Measurements from ENCODE around the gene MRPS33.
"Not testable (repeated sequence)": the region's sequence is repeated elsewhere in the genome, so short reads cannot be mapped to it uniquely, and the experiment has no call there.

MRPS33 gene

DNA sequence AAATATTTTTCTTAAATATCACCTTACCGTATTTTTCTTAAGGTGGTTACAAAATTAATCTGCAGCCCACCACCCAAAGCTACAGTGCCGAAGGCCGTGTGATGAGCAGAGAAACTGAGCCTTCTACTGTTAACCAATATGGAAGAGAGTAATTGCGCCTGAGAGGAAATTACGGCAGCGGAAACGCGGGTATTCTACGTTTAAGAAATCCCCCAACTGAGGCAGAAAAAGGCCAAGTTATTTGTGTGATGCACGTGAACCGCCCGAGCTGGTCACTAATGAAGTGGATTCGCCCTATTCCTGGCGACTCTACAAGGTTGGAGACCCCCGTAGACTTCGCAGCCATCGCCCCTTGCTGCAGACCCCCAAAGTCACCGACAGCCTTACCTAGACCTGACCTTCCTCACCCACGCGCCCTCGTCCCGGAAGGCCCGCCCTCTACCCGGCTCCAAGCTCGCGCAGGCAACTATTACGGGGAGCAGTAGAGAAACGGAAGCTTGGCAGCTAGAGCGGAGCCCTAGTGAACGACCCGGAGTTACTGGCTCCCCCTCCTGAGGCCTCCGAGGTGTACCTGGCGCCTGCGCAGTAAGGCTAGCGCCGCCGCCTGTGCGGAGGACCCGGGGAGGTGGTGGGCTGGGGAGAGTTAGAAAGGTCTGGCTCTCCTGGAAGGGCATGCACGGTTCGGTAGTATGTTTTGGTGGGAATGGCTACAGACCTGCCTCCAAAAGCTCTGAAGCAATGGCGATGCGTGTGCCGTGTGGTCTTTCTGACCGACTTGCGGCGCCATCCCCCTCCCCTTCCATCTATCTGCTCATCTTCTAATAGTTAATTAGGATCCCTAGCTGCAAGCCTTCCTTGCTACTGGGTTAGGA lies at the start of gene MRPS33:
Gene MRPS33, minus strand, starts transcription at position 429 of the 872 bp plus-strand sequence. CDS start 4,319 bp downstream, outside the sequence.
- peak; percentile 70 for DNase-seq

DNA sequence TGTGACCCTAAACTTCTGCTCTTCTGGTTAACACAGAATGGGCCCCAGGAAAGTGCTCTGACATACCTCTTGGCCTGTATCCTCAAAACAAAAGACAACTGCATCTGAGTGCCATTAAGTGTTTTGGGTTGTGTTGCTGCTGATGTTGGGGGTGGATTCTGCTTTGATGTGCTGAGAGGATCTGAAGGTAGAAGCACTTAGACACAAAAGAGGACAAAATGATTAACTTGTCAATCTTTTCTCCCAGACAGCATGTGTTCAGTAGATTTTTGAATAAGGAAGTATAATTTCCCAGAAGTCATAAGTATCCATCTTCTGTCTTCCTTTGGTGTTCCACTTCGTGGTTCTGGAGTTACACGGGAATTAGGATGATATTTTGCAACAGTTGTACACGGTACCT lies 43.0 kb upstream of the MRPS33 start:
- DNase-seq, result no peak

DNA sequence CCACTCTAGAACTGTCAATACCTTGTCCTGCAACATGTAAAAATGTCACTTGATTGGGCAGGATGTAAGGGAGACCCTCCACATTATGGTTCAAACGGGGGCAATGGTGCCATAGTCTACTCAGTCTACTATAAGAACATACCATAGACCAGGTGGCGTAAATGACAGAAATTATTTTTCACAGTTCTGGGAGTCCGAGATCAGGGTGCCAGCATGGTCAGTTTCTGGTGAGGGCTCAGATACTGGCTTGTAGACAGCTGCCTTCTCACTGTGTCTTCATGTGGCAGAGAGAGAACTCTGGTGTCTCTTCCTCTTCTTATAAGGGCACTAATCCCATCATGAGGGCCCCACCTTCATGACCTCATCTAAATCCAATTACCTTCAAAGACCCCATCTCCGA lies 40.4 kb upstream of the MRPS33 start:
- DNase-seq, result no peak

DNA sequence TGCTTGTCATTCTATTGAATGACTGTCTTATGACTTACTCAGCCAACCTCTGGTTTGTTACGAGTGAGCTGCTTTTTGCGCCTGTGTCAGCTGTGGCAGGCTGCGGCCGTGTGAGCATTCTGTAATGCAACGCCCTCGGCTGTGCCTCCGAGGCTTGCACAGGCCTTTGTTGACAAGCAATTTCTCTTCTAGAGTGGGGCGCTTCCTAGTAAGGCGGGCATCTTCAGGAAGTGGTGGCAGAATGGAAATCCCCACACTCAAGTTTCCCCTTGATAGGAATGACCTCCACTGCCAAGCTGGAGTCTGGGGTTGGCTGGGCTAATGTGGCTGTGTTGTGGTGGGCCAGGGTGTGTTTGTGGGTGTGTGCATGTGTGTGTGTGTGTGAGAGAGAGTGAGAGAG lies 38.9 kb upstream of the MRPS33 start:
- no peak for DNase-seq

DNA sequence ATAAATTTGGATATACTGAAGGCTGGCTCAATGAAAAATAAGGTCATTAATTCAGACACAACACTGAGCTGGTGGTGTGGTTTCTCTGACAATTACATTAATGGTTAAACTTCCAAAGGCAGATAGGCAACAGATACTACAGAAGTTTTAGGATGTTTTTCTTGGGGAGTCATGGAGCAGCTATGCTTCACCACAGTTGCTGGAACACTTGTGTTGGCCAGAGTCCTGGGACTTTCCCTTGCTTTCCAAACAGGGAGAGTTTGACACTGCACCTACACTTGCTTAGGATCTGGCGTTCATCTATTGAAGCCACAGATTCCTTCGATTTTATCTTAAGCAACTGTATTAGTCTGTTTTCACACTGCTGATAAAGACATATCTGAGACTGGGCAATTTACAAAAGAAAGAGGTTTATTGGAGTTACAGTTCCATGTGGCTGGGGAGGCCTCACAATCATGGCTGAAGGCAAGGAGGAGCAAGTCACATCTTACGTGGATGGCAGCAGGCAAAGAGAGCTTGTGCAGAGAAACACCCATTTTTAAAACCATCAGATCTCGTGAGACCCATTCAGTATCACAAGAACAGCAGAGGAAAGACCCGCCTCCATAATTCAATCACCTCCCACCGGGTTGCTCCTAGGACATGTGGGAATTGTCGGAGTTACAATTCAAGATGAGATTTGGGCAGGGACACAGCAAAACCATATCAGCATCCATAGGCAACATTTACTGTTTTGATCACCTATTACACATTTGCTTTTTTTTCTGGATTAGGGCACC lies 31.3 kb upstream of the MRPS33 start:
- DNase-seq, result no peak

DNA sequence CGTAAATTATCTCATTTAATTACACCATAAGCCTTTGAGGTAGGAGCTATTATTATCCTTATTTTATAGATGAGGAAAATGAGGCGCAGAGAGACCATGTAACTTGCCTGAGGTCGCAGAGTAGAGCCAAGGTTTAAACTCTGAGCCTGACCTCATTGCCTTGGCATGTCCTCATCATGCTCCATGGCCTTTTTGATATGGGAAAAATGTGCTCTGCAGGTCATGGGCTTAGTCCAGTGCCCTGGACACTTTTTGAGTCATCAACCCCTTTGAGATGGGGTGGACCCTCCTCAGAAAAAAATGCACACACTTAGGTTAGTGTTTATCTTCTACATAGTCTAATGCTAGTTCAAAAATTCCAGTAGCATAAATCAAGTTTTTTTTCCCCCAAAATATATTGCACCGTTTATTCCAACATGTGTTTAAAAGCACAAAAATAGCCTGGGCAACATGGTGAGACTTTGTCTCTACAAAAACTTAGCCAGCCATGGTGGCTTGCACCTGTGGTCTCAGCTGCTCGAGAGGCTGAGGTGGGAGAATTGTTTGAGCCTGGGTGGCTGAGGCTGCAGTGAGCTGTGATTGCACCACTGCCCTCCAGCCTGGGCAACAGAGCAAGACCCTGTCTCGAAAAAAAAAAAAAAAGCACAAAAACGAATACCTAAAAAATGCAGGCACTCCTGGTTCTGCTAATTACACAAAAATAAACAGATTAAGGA lies 30.5 kb upstream of the MRPS33 start:
- no peak for DNase-seq

DNA sequence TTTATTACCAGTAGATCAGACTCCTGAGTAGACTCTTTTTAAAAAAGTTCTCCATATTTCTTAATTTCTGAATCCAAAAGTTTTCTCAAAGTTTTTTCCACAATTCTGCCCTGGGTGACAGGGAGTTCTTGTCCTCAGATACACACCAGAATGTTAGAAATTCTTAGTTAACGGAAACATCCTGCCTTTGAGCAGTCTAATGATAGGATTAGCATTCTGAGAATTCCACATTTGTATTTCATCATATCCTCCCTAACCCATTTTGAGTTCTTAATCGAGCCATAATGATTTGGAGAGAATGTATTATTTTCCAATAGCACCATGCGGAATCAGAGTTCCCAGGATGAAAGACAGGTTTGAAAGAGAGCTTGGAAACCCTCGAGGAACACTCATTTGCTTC lies 28.9 kb upstream of the MRPS33 start:
- no peak for DNase-seq

DNA sequence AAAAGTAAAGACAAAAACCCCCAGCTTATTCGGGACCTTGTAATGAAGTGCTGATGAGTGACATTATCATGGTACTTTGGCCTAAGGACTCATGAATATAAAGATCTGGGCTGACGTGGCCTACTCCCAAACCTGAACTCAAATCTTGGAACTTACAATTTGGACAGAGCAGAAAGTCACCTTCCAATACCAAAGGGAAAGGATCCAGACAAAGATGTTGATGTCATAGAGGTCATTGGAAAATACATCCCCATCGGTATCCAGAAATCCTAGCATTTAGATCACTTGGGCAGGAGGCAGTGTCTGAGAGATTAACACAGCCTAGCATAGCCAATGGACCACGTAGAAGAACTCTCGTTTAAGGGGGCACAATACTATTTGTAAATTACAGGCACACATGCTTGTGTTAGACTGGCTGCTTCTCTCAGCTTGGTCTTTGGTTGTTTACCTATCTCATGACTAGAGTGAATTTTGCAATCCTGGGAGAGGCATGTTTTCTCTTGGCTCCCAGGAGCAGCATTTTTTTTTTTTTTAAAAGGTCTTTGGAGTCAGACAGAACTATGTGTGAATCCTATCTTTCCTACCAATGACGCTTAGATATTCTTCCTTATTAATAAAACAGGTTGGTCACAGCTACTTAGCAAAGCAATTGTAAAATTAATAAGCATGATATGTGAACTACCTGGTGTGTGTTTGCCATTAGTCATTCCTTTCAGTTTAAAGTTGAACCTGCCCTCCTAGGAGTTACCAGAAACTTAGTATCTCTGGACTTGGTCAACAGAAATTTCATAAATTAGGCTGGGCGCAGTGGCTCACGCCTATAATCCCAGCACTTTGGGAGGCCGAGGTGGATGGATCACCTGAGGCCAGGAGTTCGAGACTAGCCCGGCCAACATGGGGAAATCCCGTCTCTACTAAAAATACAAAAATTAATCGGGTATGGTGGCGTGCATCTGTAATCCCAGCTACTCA lies 27.8 kb upstream of the MRPS33 start:
- no peak for DNase-seq

DNA sequence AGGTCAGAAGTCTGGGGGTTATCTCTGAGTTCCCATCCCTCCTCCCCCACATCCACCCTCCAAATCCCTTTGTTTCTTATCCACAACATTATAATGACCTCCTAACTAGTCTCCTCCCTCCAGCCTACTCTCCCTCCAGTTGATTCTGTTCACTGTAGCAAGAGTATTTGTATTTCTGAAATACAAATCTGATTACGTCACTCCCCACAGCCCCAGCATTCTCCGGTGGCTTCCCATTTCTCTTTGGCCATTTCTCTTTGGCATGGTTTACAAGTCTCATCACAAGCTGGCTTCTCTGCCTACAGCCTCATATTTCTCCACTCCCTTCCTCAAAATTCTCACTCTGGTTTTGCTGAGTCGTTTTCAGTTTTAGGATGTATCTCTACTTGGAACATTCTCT lies 24.6 kb upstream of the MRPS33 start:
- no peak for DNase-seq

DNA sequence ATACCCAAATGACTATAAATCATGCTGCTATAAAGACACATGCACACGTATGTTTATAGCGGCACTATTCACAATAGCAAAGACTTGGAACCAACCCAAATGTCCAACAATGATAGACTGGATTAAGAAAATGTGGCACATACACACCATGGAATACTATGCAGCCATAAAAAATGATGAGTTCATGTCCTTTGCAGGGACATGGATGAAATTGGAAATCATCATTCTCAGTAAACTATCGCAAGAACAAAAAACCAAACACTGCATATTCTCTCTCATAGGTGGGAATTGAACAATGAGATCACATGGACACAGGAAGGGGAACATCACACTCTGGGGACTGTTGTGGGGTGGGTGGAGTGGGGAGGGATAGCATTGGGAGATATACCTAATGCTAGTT lies 23.3 kb upstream of the MRPS33 start:
- DNase-seq, result not testable (repeated sequence)

DNA sequence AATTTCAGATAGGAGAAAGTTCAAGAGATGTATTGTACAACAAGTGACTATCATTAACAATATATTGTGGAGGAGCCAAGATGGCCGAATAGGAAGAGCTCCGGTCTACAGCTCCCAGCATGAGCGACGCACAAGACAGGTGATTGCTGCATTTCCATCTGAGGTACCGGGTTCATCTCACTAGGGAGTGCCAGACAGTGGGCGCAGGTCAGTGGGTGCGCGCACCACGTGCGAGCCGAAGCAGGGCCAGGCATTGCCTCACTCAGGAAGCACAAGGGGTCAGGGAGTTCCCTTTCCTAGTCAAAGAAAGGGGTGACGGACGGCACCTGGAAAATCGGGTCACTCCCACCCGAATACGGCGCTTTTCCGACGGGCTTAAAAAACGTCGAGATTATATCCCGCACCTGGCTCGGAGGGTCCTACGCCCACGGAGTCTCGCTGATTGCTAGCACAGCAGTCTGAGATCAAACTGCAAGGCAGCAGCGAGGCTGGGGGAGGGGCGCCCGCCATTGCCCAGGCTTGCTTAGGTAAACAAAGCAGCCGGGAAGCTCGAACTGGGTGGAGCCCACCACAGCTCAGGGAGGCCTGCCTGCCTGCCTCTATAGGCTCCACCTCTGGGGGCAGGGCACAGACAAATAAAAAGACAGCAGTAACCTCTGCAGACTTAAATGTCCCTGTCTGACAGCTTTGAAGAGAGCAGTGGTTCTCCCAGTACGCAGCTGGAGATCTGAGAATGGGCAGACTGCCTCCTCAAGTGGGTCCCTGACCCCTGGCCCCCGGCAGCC lies 18.0 kb upstream of the MRPS33 start:
- DNase-seq, result not testable (repeated sequence)

DNA sequence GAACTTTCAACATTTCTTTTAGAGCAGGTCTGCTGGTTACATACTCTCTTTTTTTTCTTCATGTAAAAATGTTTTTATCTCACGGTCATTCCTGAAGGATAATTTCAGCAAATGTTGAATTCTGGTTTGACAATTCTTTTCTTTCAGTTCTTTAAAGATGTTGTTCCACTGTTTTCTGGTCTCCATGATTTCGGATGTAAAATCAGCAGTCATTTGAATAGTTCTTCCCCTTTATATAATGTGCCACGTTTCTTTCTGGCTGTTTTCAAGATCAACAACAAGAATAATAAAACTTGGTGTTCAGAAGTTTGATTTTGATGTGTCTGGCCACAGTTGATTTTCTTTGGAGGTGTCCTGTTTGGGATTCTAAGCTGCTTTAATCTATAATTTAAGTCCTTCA lies 14.0 kb upstream of the MRPS33 start:
- no peak for DNase-seq

DNA sequence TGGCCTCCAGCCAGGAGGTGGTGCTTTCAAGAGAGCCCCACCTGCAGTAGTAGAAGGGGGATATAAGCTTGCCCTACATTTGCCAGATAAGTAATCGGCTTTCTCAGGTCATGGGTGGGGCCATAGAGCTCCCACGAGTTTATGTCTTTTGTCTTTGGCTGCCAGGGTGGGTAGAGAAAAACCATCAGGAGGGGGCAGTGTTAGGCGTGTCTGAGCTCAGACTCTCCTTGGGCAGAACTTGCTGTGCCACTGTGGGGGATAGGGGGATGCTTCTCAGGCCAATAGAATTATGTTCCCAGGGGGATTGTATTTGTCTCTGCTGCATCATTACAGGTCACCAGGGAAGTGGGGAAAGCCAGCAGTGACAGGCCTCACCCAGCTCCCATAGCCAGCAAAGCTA lies 12.3 kb upstream of the MRPS33 start:
- DNase-seq, result no peak

DNA sequence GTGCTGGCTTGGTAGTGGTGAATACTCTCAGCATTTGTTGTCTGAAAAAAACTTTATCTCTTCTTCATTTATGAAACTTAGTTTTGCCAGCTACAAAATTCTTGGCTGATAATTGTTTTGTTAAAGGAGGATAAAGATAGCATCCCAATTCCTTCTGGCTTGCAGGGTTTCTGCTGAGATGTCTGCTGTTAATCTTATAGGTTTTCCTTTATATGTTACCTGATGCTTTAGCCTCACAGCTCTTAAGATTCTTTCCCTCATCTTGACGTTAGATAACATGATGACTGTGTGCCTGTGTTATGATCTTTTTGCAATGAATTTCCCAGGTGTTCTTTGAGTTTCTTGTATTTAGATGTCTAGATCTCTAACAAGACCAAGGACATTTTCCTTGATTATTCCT lies 9.9 kb upstream of the MRPS33 start:
- DNase-seq, result no peak

DNA sequence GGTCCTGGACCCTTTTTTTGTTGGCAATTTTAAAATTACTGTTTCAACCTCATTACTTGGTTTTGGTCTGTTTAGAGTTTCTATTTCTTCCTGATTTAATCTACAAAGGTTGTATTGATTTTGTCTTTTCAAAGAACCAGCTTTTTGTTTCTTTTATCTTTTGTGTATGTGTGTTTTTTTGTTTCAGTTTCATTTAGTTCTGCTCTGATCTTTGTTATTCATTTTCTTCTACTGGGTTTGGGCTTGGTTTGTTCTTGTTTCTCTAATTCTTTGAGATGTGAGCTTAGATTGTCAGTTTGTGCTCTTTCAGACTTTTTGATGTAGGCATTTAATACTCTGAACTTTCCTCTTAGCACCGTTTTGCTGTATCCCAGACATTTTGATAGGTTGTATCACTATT lies 8.5 kb upstream of the MRPS33 start:
- no peak for DNase-seq

DNA sequence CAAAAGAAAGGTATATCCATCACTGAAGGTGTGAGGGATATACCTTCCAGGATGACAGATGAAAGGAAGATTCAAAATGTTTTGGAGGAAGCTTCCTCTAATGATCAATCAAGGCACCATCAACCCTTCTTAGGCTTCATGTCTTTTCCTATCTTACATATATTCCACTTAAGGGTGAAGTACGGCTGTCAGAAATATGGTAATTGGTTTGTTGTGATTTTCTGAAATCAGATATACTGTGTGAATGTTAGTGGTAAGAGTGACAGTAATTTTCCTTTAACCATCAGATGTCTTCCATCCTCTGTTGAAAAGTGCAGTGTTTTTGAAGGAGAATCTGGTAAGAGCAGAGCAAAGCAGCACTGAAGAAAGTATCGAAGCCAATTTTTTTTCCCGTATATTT lies 2.8 kb upstream of the MRPS33 start:
- no peak for DNase-seq

DNA sequence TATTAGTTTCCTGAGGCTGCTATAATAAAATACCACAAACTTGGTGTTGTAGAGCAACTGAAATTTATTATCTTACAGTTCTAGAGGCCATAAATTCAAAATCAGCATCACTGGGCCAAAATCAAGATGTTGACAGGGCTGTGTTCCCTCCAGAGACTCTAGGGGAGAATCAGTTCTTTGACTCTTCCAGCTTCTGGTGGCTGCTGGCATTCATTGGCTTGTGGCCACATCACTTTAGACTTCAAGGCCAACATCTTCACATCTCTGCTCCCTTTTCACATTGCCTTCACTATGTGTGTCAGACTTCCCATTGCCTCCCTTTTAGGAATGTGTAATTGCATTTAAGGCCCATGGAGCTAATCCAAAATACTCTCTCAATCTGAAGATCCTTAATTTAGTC lies 1.6 kb upstream of the MRPS33 start:
- DNase-seq, result no peak

DNA sequence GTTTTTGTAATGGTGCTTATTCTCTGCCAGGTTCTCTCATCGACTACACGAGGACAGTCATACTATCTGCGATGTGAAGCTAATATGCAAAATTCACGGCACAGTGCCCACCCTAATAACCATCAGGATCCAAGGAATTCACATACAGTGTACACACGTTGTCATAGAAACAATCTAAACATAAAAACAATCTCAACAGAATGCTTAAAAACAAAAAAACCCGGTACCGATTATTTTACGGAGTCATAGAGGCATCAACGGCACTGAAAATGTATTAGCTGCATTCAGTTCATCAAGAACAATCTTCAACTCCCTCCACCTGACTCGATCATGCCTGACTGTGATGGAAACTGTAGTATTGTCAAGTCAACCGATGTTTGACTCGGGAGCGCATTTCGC lies 628 bp downstream of the MRPS33 start:
- no peak for DNase-seq

DNA sequence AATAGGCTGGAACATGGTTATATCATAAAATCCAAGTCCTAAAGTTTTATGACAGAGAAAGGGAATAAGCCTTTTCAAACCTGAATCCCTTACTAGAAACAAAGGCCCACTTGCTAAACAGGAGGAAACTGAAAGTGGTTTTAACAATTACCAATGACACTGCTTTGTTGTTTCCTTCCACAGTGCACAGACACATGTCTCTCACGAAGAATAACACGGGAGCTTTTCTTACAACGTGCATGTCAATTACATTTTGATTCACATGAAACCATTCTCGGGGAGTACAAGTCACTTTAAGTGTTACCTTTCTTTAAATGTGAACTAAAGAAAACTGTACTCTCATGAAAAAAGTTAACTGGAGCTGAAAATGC lies 1.4 kb downstream of the MRPS33 start:
- DNase-seq, result no peak

DNA sequence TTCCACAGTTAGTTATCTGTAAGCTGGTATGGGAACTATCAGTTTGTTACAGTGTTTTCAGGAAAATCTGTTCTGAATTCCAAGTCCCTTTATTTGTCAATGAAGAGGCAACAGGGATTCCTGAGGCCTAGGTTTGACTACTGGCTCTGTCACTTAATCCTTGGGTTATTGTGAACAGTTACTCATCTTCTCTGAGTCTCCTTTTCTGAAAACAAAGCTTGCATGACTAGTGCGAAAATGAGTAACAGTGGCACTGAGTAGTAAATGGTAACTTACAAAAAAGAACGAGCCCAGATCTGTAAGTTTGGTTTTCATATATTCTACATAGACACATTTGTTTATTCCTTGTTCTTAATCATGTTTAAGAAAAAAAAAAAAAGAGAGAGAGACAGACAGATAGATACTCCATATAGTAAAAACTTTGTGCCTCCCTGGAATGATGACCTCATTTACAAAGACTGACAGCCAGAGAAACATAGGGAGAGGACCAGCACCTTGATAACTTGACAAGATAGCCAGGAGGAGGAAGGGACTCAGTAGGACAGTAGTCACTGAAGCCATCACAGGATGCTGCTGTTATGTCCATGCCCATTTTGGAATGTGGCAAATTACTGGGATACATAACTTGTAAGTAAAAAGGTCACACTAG lies 1.9 kb downstream of the MRPS33 start:
- DNase-seq, result no peak

DNA sequence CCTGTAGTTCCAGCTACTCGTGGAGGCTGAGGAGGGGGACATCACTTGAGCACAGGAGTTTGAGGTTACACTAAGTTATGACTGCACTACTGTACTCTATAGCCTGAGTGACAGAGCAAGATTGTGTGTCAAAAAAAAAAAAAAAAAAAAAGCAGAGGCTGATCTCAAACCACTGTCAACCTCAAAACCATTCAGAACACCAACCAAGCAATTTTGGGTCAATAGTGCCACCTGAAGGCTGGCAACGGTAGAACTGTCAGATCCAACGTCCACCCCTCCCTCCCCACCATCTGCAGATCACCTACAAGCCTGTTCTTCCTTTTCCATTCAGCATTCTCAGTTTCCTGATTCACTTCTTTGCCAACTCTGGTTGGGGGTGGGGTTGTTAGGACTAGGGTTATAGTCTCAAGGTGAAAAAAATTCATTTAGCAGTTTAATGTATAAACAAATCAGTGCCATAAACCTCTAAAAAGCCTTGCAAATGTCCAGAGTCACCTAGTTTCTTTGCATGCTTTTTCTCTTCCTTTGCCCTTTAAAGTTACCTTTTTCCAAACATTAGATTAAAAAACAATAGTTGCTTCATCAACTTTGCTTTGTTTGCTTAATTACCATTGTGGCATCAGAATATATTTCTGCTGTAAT lies 2.6 kb downstream of the MRPS33 start:
- DNase-seq, result no peak
